HL-60 (cell line): Measurements from ENCODE around the gene UBE2S.

ENCODE experiments used
- CTCF ChIP-seq: IDR thresholded peaks from one replicate; pipeline ENCODE4 v1.5.1; 2011; ENCODE audit warnings: low read length, control low read depth, inconsistent platforms; ENCODE audit not compliant: insufficient read depth
- GABPA ChIP-seq: IDR thresholded peaks from 2 replicates; pipeline ENCODE4 v1.6.1; 2012; ENCODE audit warnings: low read depth
- POLR2AphosphoS5 ChIP-seq: IDR thresholded peaks from 2 replicates; pipeline ENCODE4 v1.6.1; 2012; ENCODE audit warnings: low read depth
- SPI1 ChIP-seq: IDR thresholded peaks from 2 replicates; pipeline ENCODE4 v1.6.1; 2012; ENCODE audit warnings: low read depth, mild to moderate bottlenecking, borderline replicate concordance
- TF ChIP-seq, protein P1 (sequence below): IDR thresholded peaks from 2 replicates; pipeline ENCODE4 v1.6.1; 2012; ENCODE audit warnings: low read depth; ENCODE audit not compliant: insufficient replicate concordance

GRCh38 chr19:55365245-55365644 is 42.3 kb downstream of the UBE2S start:
- no peak for TF ChIP-seq CTCF
- TF ChIP-seq, protein P1, sequence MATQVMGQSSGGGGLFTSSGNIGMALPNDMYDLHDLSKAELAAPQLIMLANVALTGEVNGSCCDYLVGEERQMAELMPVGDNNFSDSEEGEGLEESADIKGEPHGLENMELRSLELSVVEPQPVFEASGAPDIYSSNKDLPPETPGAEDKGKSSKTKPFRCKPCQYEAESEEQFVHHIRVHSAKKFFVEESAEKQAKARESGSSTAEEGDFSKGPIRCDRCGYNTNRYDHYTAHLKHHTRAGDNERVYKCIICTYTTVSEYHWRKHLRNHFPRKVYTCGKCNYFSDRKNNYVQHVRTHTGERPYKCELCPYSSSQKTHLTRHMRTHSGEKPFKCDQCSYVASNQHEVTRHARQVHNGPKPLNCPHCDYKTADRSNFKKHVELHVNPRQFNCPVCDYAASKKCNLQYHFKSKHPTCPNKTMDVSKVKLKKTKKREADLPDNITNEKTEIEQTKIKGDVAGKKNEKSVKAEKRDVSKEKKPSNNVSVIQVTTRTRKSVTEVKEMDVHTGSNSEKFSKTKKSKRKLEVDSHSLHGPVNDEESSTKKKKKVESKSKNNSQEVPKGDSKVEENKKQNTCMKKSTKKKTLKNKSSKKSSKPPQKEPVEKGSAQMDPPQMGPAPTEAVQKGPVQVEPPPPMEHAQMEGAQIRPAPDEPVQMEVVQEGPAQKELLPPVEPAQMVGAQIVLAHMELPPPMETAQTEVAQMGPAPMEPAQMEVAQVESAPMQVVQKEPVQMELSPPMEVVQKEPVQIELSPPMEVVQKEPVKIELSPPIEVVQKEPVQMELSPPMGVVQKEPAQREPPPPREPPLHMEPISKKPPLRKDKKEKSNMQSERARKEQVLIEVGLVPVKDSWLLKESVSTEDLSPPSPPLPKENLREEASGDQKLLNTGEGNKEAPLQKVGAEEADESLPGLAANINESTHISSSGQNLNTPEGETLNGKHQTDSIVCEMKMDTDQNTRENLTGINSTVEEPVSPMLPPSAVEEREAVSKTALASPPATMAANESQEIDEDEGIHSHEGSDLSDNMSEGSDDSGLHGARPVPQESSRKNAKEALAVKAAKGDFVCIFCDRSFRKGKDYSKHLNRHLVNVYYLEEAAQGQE, result no peak
- no peak for TF ChIP-seq POLR2AphosphoS5
- TF ChIP-seq GABPA, result no peak
- no peak for TF ChIP-seq SPI1
